Measurements from ENCODE around the gene CEP55. TPM values are rescaled to one million over a fixed set of nuclear protein-coding genes. Genes with fewer than 3 reads are reported as not detected.
"Not testable (repeated sequence)": the region's sequence is repeated elsewhere in the genome, so short reads cannot be mapped to it uniquely, and the experiment has no call there.

Gene CEP55
- polyA plus RNA-seq, 3 donors: 14.3 to 16.8 (median 16.6) TPM

DNA sequence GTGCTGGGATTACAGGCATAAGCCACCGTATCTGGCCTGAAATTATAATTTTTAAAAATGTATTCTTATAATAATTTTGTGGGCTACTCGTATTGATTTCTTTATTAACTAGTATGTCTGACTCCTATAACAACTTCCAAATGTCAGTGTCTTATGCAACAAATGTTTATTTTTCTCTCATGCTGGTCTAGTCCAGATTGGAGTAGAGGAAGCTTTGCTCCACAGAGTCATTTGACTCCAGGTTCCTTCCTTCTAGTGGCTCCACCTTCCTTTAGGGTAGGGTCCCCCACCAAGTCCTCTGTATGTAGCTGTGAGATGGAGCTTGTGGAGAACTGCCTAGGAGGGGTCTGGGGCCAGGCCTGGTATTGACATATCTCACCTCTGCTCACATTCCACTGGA, 8.7 kb downstream of the CEP55 start:
- DNase-seq (ENCODE audit: low read depth in 3 of 3, low spot score in 2 of 3): no peak

GRCh38 chr10:93509816-93510215, 13.4 kb downstream of the CEP55 start:
- DNase-seq (ENCODE audit: low read depth in 3 of 3, low spot score in 2 of 3): no peak

DNA sequence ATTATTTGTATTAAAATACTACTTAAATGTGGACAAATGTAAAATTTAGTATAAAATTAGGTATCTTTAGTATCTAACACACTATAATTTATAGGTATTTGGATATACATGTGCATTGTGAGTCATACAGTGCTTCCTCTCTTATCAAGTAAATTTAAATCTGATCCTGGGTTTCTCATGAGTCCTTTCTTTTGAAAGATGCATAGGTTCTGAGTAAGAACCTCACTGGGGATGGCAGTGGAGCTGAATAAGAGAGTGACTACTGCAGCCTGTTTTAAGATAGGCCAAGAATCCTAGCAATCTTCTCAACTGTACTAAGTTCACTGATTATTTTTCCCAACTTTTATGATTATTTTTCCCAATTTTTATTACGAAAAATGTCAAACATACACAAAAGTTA, 16.2 kb downstream of the CEP55 start:
- DNase-seq (ENCODE audit: low read depth in 3 of 3, low spot score in 2 of 3): no peak

GRCh38 chr10:93513091-93513490, 16.7 kb downstream of the CEP55 start:
- no peak for DNase-seq (ENCODE audit: low read depth in 3 of 3, low spot score in 2 of 3)

DNA sequence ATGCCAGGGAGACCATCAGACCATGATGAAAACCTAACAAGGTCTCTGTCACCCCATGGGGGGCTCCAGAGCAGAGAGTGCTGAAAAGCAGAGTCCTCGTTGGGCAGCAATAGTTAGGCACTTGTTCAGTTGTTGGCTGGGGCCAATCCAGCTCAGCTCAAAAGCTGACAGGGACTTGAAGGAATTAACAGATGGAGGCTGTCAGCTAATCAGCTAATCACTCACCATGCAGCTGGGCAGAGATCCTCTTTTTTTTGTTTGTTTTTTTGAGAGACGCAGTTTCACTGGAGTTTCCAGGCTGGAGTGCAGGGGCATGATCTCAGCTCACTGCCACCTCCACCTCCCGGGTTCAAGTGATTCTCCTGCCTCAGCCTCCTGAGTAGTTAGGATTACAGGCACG, 18.1 kb downstream of the CEP55 start:
- no peak for DNase-seq (ENCODE audit: low read depth in 3 of 3, low spot score in 2 of 3)

DNA sequence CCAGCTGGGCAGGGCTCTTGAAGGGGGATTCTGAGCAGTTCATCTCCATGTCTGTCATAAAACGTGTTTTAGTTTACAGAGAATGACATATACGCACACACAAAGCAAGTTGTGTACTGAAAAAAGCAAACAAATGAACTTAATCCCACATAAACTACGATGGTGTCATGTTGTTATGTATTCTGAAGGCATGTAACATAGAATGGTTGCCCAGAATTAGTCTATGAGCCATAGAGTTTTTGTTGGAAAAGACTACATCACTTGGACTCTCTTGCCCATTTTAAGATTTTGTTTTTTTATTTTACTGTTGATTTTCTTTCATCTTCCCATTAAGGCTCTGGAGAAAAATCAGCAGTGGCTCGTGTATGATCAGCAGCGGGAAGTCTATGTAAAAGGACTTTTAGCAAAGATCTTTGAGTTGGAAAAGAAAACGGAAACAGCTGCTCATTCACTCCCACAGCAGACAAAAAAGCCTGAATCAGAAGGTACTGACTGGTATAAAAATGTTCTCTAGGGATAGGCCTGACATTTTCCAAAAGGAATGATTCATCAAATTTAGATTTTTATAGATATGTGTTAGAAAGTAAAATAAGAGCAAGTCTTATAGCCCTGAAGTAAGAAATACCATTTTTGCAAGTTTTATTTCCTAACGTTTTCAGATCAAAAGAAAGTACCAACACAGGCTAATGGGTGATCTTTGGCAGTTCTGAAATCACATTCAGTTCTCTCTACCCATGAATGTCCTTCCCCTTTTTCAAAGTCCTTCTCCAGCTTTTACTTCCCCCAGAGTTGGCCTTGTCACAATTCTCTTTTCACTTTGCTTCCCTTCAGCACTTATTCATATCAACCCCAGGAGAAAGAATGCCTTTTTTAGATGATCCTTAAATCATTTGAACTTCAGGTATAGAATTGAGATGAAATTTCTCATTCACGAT, 18.9 kb downstream of the CEP55 start:
- DNase-seq (ENCODE audit: low read depth in 3 of 3, low spot score in 2 of 3): no peak

DNA sequence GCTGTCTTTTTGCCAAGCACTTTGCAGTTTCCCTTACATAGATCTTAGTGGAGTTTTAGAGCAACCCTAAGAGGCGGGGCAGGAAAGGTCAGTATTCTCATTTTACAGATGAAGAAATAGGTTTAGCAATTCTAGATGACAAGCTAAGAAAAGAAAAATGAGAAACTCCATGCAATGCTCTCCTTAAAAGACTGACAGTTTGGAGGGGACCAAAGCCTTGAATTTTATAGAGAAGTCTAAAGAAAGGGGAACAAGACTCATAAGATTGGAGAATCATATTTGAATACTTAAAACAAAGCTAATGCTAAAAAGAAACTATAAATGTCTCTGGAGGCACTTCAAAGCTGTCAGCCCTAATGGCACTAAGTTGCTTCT, 19.6 kb downstream of the CEP55 start:
- DNase-seq (ENCODE audit: low read depth in 3 of 3, low spot score in 2 of 3): no peak

GRCh38 chr10:93518531-93518930, 22.1 kb downstream of the CEP55 start:
- no peak for DNase-seq (ENCODE audit: low read depth in 3 of 3, low spot score in 2 of 3)

DNA sequence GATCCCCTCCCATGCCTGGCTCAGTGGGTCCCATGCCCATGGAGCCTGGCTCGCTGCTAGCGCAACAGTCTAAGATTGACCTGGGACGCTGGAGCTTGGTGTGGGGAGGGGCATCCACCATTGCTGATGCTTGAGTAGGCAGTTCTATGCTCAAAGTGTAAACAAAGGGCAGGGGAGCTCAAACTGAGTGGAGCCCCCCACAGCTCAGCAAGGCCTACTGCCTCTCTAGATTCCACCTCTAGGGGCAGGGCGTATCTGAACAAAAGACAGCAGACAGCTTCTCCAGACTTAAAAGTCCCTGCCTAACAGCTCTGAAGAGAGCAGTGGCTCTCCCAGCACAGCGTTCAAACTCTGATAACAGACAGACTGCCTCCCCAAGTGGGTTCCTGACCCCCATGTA, 38.9 kb downstream of the CEP55 start:
- DNase-seq (ENCODE audit: low read depth in 3 of 3, low spot score in 2 of 3): no peak

GRCh38 chr10:93540871-93541270, 44.5 kb downstream of the CEP55 start:
- not testable (repeated sequence) for DNase-seq (ENCODE audit: low read depth in 3 of 3, low spot score in 2 of 3)

DNA sequence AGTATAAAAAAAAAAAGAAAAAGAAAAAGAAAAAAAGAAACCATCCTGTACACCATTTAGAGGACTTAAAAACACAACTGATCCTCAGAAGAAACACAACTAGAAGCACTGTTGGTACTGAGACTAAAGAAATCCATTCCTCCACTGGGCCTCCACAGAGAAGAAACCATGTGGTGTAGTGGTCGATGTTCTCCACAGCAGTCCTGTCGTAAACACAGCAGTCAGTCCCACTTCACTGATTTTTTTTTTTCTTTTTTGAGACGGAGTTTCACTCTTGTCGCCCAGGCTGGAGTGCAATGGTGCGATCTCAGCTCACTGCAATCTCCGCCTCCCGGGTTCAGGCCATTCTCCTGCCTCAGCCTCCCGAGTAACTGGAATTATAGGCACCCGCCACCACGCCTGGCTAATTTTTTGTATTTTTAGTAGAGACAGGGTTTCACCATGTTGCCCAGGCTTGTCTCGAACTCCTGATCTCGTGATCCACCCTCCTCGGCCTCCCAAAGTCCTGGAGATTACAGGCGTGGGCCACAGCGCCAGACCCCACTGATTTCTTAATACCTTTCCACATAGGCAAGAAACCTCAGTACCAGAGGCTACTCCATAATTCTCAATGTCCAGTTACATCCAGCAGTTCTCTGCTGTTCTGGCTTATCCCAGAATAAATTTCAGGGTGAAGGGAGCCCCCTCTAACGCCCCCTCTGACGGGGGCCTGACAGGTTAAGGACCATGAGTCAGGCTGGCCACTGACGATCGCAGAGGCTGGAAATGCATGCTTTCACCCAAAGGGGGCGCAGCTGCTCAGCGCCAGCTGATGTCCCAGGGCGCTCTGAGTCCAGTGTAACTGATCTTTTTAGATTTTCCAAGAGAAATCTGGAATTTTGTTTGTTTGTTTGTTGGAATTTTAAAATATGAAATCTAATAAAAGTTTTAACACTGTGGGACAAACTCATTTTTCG, 45.3 kb downstream of the CEP55 start:
- peak in 1 of 3 donors; percentile 23 for DNase-seq (ENCODE audit: low read depth in 3 of 3, low spot score in 2 of 3)

GRCh38 chr10:93542358-93542791, 46.0 kb downstream of the CEP55 start:
- peak in 2 of 3 donors; percentile 33 to 36 for DNase-seq (ENCODE audit: low read depth in 3 of 3, low spot score in 2 of 3)

GRCh38 chr10:93546995-93547394, 50.6 kb downstream of the CEP55 start:
- not testable (repeated sequence) for DNase-seq (ENCODE audit: low read depth in 3 of 3, low spot score in 2 of 3)

GRCh38 chr10:93547522-93547921, 51.1 kb downstream of the CEP55 start:
- DNase-seq (ENCODE audit: low read depth in 3 of 3, low spot score in 2 of 3): no peak

DNA sequence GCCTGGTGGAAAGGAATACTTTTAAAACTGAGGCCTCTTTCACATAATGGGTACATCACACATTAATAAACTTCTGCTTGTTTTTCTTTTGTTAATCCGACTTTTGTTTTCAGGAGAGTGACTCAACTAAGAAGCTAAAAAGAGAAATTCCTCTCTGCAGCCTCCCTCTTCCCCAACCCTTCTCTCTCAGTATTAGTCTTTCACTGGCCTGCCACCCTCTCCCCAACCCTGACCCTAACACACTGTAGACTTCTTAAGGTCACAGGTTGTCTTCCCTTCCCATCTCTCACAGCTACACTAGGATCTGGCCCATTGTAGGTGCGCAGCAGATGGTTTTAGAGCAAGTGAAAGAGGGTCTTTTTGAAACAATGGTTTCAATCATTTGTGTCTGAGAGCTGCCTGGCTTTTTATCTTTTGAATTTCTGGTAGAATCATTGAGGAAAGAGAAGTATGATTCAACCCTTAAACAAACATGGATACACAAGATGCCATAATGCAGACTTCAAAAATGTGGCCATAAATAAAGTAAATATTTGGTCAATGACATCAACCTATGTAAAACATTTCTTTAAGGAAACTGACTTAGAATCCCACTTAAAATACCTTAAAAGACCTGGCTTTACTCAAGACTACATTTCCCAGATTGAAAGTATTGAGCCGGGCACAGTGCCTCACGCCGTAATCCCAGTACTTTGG, 52.1 kb downstream of the CEP55 start:
- no peak for DNase-seq (ENCODE audit: low read depth in 3 of 3, low spot score in 2 of 3)

DNA sequence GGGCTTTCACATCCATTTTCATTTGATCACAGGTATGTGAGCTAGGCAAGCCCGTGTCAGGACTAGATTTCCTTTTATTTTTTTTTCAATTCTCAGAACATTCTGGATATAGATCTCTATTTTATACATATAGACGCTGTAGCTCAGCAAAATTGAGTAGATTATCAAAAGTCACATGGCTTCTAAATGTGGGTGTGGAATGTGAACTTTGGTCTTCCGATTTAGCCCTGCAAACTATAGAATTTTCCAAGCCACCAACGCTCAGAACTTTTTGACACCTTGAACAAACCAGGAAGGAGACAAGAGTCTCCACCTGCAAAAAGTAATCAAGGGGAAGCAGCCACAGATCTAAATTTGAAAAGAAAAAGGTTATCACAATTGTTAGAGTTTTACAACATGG, 54.2 kb downstream of the CEP55 start:
- no peak for DNase-seq (ENCODE audit: low read depth in 3 of 3, low spot score in 2 of 3)

GRCh38 chr10:93552780-93553179, 56.4 kb downstream of the CEP55 start:
- no peak for DNase-seq (ENCODE audit: low read depth in 3 of 3, low spot score in 2 of 3)

DNA sequence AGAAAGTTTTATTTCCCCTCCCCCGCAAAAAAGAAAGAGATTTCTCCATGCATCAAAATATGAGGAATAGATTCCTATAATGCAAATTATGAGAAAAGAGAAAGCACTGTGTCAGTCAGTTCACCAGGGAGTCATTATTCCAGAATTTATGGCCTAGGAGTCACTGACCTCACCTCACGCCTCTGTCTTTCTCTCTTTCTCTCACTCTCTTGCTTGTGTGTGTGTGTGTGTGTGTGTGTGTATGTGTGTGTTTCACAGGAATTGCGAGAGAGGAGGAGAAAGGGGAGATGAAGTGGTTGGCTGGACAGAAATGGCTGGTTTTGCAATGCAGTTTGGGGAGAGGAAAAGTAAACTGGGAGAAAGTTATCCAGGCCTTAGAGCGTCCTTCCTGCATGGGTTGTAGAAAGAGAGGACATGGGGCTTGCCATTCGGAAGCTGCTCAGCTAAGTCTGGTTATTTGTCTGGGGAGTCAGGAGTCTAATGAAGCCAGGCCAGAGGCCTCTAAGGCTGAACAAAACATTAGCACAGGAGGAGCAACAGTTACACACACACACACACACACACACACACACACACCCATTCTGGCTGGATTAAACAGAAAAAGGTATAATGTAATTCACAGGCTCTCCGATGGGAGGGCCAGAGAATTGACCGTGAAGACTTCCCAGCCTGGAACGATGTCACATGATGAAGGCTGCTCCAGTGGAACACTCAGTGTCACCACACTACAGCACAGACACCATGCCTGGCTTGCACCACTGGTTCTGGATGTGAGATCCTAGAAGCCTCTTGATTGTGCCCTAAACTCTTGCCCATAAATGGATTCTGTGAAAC, 57.3 kb downstream of the CEP55 start:
- DNase-seq (ENCODE audit: low read depth in 3 of 3, low spot score in 2 of 3): no peak

- DNase-seq (ENCODE audit: low read depth in 3 of 3, low spot score in 2 of 3): no peak
Observed at GRCh38 chr10:93554316-93554663, 57.9 kb downstream of the CEP55 start.
